Liver (tissue), 9 donors: ENCODE data around the gene STAG2. TPM values are rescaled to one million over a fixed set of nuclear protein-coding genes. Genes with fewer than 3 reads are reported as not detected.

Experiments used
- DNase-seq: peaks from one replicate; pipeline ENCODE4 v3.0.0-alpha.2; 2017; ENCODE audit warnings: low spot score
- H3K27ac ChIP-seq, 2 donors: one replicate each; pipeline ENCODE4 v1.7.0; 2013; ENCODE audit warnings: inconsistent platforms in 2 of 2, low read length in 2 of 2, control low read depth in 1 of 2, low read depth in 1 of 2, mild to moderate bottlenecking in 1 of 2
- H3K27me3 ChIP-seq, 4 donors: one replicate each; pipeline versions ENCODE4 v1.6.1 to v1.7.0; 2013; ENCODE audit warnings: low read length in 3 of 4, inconsistent platforms in 1 of 4, mild to moderate bottlenecking in 1 of 4, moderate library complexity in 1 of 4; ENCODE audit not compliant: control insufficient read depth in 4 of 4, insufficient read depth in 4 of 4
- H3K36me3 ChIP-seq, 4 donors: one replicate each; pipeline versions ENCODE4 v1.6.1 to v1.7.0; 2013; ENCODE audit warnings: low read length in 3 of 4, mild to moderate bottlenecking in 3 of 4, low read depth in 1 of 4, moderate library complexity in 1 of 4; ENCODE audit not compliant: control insufficient read depth in 4 of 4, insufficient read depth in 3 of 4
- H3K4me1 ChIP-seq, 4 donors: one replicate each; pipeline versions ENCODE4 v1.6.1 to v1.7.0; 2013; ENCODE audit warnings: low read length in 3 of 4, mild to moderate bottlenecking in 3 of 4, moderate library complexity in 1 of 4; ENCODE audit not compliant: control insufficient read depth in 4 of 4, insufficient read depth in 4 of 4
- H3K4me3 ChIP-seq, 3 donors: one replicate each; pipeline versions ENCODE4 v1.6.1 to v1.7.0; 2013; ENCODE audit warnings: low read length in 3 of 3, control low read depth in 1 of 3, low read depth in 1 of 3, mild to moderate bottlenecking in 1 of 3
- H3K9ac ChIP-seq, 2 donors: one replicate each; pipeline ENCODE4 v1.7.0; 2013; ENCODE audit warnings: low read length in 2 of 2, mild to moderate bottlenecking in 2 of 2, moderate library complexity in 2 of 2, control low read depth in 1 of 2, low read depth in 1 of 2
- H3K9me3 ChIP-seq, 4 donors: one replicate each; pipeline versions ENCODE4 v1.6.1 to v1.7.0; 2013; ENCODE audit warnings: low read length in 3 of 4; ENCODE audit not compliant: control insufficient read depth in 4 of 4
- ATF3 ChIP-seq: IDR thresholded peaks from 2 replicates; pipeline ENCODE4 v1.6.1; 2016; ENCODE audit warnings: antibody characterized with exemption
- CTCF ChIP-seq: fragments of 150-350 bp; IDR thresholded peaks from 2 replicates; pipeline ENCODE4 v1.5.1; 2017; ENCODE audit warnings: improper control_type of control experiment, low read depth, low read length; ENCODE audit not compliant: missing input control
- EGR1 ChIP-seq, 2 donors: IDR thresholded peaks; 2 replicates each; pipeline ENCODE4 v1.6.1; 2016 to 2018; ENCODE audit warnings: antibody characterized with exemption in 2 of 2, low read depth in 2 of 2
- FOXA1 ChIP-seq: IDR thresholded peaks from 2 replicates; pipeline ENCODE4 v1.6.1; 2016; ENCODE audit warnings: antibody characterized with exemption
- FOXA2 ChIP-seq: IDR thresholded peaks from 2 replicates; pipeline ENCODE4 v1.6.1; 2016; ENCODE audit warnings: antibody characterized with exemption
- GABPA ChIP-seq, 2 donors: IDR thresholded peaks in 1 of 2; conservative IDR thresholded peaks in 1 of 2; 2 replicates each; pipeline ENCODE4 v1.6.1; 2016; ENCODE audit warnings: antibody characterized with exemption in 2 of 2, mild to moderate bottlenecking in 1 of 2, moderate library complexity in 1 of 2
- HNF4A ChIP-seq, 2 donors: conservative IDR thresholded peaks; 2 replicates each; pipeline ENCODE4 v1.6.1; 2016; ENCODE audit warnings: antibody characterized with exemption in 2 of 2, mild to moderate bottlenecking in 2 of 2
- HNF4G ChIP-seq: IDR thresholded peaks from 2 replicates; pipeline ENCODE4 v1.6.1; 2016; ENCODE audit warnings: antibody characterized with exemption
- JUND ChIP-seq, 2 donors: IDR thresholded peaks; 2 replicates each; pipeline ENCODE4 v1.6.1; 2016; ENCODE audit warnings: antibody characterized with exemption in 2 of 2
- MAX ChIP-seq: IDR thresholded peaks from 2 replicates; pipeline ENCODE4 v1.6.1; 2016; ENCODE audit warnings: antibody characterized with exemption
- NR2F2 ChIP-seq: IDR thresholded peaks from 2 replicates; pipeline ENCODE4 v1.6.1; 2016; ENCODE audit warnings: antibody characterized with exemption
- RAD21 ChIP-seq, 2 donors: IDR thresholded peaks; 2 replicates each; pipeline ENCODE4 v1.6.1; 2016; ENCODE audit warnings: antibody characterized with exemption in 2 of 2, mild to moderate bottlenecking in 2 of 2
- REST ChIP-seq: IDR thresholded peaks from 2 replicates; pipeline ENCODE4 v1.6.1; 2016; ENCODE audit warnings: antibody characterized with exemption, mild to moderate bottlenecking
- RXRA ChIP-seq, 2 donors: IDR thresholded peaks; 2 replicates each; pipeline ENCODE4 v1.6.1; 2017 to 2018; ENCODE audit warnings: antibody characterized with exemption in 2 of 2, mild to moderate bottlenecking in 1 of 2
- SP1 ChIP-seq: IDR thresholded peaks from 2 replicates; pipeline ENCODE4 v1.6.1; 2018; ENCODE audit warnings: antibody characterized with exemption, mild to moderate bottlenecking
- TAF1 ChIP-seq: conservative IDR thresholded peaks from 2 replicates; pipeline ENCODE4 v1.6.1; 2016; ENCODE audit warnings: antibody characterized with exemption, mild to moderate bottlenecking
- YY1 ChIP-seq: IDR thresholded peaks from 2 replicates; pipeline ENCODE4 v1.6.1; 2016; ENCODE audit warnings: antibody characterized with exemption, mild to moderate bottlenecking
- ZBTB33 ChIP-seq: IDR thresholded peaks from 2 replicates; pipeline ENCODE4 v1.6.1; 2016; ENCODE audit warnings: antibody characterized with exemption
- WGBS: extraction: QIAGEN DNeasy Blood & Tissue Kit; methylation state at CpG from one replicate; pipeline ENCODE4 v1.1.7; 2013; 5-methylcytosine and 5-hydroxymethylcytosine counted together
- polyA plus RNA-seq, 2 donors: library from polyadenylated mRNA; stranded (reverse) in 1 of 2; unstranded in 1 of 2; fragments of 200-250 nt in 1 of 2; fragments of >200 nt in 1 of 2; fragmentation: Nextera tagmentation in 1 of 2; extraction: Ambion mirVana in 1 of 2; gene quantifications; one replicate each; pipeline versions ENCODE4 v1.2.1 to v1.2.3, GENCODE V29; 2013 to 2015
- total RNA-seq, 2 donors: library from RNA; depleted of rRNA; stranded (reverse); fragments of >200 nt; gene quantifications; one replicate each; pipeline ENCODE4 v1.2.3, GENCODE V29; 2014
- donor health status: healthy.
- donor health status: healthy.
- donor health status: healthy.
- donor health status: healthy.
- donor health status: healthy.

Gene STAG2
- total and polyA plus RNA-seq, 4 donors, result 9.7 to 71.0 (median 23.9) TPM

- Histone ChIP-seq H3K9me3 (no peaks in the 10 kb centered on the region), H3K36me3 (peaks cover 0 to 3% (median 0%) of the 10 kb centered on the region in 4 donors), H3K4me3 (no peak overlapping the region), H3K4me1 (no peaks in the 10 kb centered on the region), H3K27ac (no peak overlapping the region), H3K9ac (no peak overlapping the region), H3K27me3 (no peaks in the 10 kb centered on the region)
- DNase-seq, result no peak
- WGBS, result 83% methylated on average over 3 of the region's 3 CpGs
- no peak for TF ChIP-seq RXRA (IDR thresholded peaks at IDR 0.05)
- TF ChIP-seq HNF4G, result no peak
- no peak for TF ChIP-seq RAD21 (IDR thresholded peaks at IDR 0.05)
- no peak for TF ChIP-seq TAF1
- no peak for TF ChIP-seq MAX
Observed at GRCh38 chrX:124023838-124024238, 62.3 kb downstream of the STAG2 start.

GRCh38 chrX:124026529-124026928, 65.0 kb downstream of the STAG2 start:
- Histone ChIP-seq H3K27me3 (no peaks in the 10 kb centered on the region), H3K27ac (no peak overlapping the region), H3K9ac (no peak overlapping the region), H3K36me3 (peaks cover 0 to 3% (median 0%) of the 10 kb centered on the region in 4 donors), H3K9me3 (no peaks in the 10 kb centered on the region), H3K4me3 (no peak overlapping the region), H3K4me1 (no peaks in the 10 kb centered on the region)
- WGBS, result 98% methylated on average over 1 of the region's 1 CpG
- TF ChIP-seq HNF4G (no peak), CTCF (no peak), GABPA (IDR thresholded peaks at IDR 0.05 in 1 of 2, conservative IDR thresholded peaks at IDR 0.05 in 1 of 2) (no peak), MAX (no peak), RXRA (IDR thresholded peaks at IDR 0.05) (no peak), REST (no peak), FOXA2 (no peak), HNF4A (conservative IDR thresholded peaks at IDR 0.05) (no peak), EGR1 (IDR thresholded peaks at IDR 0.05; ENCODE audit: low read depth in 2 of 2) (no peak), YY1 (no peak), SP1 (no peak), JUND (IDR thresholded peaks at IDR 0.05) (no peak), NR2F2 (no peak), ZBTB33 (no peak), ATF3 (no peak), RAD21 (IDR thresholded peaks at IDR 0.05) (no peak), FOXA1 (no peak), TAF1 (no peak)
- no peak for DNase-seq
